Stimulated activated CD4-positive, alpha-beta T cell treated with anti-CD3 and anti-CD28 coated beads, TNF-alpha, amount 100 ng/mL, for 48 hours (primary cell): ENCODE measurements around the gene VWA3A.
A peak's percentile ranks its signal among the peaks of the same experiment; 100 is the strongest.

Experiments used
- DNase-seq, 3 donors: peaks; one replicate each; pipeline ENCODE4 v3.0.0-alpha.2; 2020; ENCODE audit warnings: low read depth in 3 of 3

VWA3A gene

DNA sequence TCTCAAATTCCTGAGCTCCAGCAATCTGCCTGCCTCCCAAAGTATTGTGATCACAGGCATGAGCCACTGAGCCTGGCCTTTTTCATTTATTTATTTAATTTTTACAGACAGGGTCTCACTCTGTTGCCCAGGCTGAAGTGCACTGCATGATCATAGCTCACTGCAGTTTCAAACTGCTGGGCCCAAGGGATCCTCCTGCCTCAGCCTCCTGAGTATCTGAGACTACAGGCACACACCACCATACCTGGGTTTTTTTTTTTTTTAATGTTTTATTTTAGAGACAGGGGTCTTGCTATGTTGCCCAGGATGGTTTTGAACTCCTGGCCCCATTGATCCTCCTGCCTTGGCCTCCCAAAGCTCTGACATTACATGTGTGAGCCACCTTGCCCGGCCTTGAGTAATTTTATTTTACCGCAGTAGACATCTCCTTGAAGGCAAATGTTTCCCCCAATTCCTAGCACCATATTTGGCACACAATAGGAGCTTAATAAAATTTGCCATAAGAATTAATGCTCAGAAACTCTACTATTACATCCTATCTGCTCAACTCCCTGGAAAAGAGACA, 111.8 kb downstream of the VWA3A start:
- DNase-seq: no peak

DNA sequence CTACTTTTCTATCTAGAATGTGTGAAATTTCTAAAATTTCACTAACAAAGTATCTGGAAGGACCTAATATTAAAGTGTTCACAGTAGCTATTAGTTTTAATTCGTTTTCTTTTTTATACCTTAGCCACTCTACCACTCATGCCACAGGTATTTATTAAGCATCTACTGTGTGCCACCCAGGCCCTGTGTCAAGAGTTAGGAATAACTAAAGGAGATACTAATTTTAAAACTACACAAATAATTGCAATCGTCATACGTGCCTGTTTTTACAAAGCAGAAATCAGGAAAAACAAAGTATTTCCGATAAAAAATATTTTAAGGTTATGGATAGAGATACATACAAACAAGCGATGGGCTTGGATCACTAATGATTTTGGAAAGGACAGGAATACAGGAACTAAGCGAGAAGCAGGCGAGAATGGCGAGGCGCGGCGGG, 113.3 kb downstream of the VWA3A start:
- DNase-seq: no peak

DNA sequence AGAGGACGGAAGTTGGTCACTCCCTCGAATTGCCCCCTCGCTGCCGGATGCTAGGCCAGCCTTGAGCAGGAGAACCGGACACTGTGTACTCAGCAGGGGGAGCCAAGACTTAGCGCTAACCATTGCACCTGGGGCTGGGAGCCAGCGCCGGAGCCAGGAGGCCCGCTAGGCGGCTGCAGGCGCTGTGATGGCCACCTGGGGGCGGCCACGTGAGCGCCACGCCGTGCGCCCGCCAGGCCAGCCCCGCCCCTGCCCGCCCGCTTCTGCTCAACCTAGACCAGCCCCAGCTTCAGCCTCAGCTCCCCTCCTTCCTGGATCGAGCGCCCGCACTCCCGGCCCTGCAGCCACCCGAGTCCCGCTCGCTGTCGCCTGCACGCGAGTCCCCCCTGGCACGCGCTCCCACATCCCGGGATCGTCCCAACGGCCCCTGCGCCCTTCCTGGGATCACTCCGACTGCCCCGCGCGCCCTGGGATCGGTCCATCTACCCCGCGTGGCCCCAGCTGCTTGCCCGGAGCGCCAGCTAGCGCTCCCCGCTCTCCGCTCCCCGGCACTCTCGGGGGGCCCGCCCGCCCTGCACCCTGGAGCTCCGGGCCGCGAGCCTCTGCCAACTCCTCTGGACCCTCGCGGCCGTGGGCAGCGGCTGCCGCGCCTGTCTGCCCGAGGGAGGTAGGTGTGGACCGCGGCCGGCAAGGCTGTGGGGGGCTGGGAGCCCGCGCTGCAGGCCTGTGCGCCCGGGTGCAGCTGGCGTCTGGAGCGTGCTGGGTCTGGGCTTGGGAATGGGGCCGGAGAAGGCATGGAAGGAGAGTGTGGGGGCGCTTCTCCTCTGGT, 113.9 kb downstream of the VWA3A start, which contains the start of gene EEF2K:
Gene EEF2K (plus strand): TSS at position 266 of the 829 bp plus-strand sequence. CDS start 19,452 bp downstream, outside the sequence.
- DNase-seq: peak; percentile 68 to 93 (median 81)
